ENCODE data around the gene AGAP1.

The AGAP1 gene

DNA sequence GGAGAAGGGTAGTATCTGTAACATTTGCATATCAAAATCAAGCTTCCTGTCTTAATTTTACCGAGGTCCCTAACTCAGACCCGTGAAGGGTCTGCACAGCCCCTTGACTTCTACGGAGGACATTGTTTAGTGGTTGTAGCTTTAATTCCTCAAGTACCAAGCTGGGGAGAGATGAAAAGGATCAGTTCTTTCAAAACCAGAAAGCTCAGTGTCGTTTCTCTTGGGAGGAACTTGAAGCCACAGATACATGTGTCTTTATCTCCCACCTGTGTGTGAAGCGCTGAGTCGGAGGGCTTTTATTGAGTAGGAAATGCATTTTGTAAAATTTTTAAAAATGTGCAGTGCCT is 410.7 kb downstream of the AGAP1 start:
- DNase-seq: no peak

DNA sequence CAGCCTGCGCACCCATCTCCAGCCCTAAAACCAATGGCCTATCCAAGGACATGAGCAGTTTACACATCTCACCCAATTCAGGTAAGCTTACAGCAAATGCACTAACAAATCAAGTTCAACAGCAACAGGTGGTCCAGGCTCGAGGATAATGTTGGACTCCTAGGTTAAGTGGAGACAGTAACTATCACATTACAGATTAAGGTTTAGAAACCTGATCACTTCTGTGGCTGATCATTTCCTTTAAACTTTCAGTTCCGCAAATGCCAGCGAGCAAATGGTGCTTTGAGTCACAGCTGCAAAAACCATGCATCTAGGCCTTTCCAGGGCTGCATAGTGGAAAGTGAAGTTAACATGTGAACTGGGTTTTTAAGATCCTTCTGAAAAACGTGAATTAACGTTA is 415.0 kb downstream of the AGAP1 start:
- DNase-seq: no peak

DNA sequence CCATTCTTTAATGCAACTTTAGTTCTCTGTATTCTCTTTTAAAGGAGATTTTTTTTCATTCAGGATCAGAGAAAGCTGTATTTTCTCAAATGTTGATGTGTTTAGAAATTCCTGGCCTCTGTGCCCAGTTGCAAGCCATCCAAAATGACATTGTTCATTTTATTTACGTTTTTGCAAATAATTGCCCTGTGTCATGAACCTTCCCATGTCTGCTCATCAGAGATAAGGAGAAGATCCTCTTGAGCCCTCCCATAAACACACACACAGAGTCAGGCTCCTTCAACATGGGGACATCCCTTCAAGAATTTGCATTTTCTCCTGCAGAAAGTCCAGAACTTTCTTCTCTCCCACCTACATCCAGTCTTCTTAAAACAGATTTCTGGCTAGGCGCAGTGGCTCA is 415.5 kb downstream of the AGAP1 start:
- DNase-seq: no peak

DNA sequence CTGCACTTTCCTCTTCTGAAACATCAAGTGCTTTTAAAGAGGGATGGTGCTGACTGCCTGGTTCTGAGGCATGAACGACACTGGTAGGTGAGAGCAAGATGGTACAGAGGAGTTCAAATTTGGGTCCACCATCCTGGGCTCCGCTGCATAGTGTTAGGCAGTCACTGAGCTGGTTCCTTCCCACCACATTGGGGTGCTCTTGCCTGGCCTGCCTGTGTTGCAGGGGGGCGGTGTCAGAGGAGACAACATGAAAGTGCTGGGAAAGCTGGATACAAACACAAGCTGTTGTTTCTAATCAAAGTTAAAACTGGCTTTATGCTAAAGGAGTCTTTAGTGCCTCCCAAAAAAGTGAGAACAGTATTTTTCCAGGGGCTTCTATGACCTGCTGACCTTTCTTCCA is 416.2 kb downstream of the AGAP1 start:
- DNase-seq: no peak

DNA sequence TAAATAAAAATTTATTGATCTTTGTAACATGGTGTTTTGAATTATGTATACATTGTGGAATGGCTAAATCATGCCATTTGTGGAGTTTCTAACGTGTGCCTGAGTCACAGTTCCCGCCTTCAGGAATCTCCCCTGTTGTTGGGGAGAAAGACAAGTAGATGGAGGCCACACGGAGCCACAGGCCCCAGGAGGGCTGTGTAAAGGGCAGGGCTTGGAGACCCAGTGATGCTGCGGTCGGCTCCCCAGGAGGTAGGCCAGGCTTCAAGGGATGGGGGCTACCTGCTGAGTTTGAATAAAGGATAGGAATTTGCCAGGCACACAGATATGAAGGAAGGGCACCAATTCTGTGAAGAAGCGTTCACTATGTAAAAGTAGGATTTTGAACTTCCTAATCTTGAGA is 417.3 kb downstream of the AGAP1 start:
- DNase-seq: no peak

DNA sequence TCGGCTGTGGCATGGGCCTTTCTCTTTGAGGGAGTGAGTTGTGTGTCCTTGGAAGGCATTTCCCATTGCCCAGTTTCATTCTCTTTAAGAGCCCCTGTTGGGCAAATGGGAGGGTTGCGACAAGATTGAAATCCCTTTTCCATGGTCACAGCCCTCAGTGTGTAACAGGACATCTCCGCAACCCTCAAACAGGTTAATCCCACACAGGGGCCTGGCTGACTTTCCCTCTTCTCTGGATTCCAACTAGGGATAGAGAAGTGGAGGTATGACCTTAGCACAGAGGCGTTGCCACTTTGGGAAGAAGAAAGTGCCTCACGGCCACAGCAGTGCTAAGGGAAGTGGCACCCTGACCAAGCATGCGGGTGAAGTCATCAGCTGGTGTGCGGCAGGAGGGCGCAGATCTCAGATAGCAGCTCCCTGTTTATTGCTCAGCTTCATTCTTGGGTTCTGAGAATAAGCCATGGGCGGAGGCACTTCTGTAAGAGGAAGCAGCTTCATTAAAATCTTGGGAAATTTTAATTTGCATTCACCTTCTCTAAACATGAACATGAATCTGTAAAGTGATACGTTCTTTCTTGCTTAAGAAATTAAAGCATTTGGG is 417.9 kb downstream of the AGAP1 start:
- DNase-seq: no peak

DNA sequence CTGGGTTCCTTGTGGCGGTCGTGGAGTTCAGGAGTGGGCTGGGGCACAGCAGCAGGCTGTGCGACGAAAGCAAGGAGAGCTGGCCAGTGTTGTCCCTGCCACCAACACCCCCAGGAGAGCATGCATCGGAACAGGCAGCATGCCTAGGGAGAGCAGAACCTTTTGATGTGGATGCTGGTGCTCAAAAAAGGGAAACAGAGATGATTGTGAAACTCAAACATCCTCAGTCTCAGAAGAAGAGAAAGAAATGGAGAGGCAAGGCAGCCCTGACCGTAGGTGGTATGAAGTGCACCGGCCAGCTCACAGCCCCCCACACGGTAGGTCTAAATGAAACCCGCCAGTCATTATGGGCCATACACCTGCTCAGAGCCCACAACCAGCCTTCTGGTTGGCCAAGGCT is 420.9 kb downstream of the AGAP1 start:
- no peak for DNase-seq

DNA sequence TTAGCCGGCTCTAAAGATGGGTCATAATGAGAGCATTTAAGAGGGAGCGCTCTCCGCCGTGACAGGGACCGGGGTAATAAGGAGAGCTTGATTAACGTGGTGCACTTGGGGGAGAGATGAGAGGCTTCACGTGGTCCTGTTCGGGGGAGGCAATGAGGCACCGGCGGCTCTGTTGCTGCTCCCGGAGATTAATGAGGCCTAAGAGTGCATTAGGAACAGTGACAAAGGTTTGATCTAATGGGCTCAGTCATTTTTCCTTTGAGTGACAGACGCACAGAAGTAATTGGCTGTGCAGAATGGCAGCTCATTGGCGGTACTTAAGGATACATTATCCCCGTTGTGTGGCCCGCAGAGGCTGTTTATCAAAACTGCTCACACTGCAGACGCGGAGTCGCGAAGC is 423.7 kb downstream of the AGAP1 start:
- DNase-seq: no peak

DNA sequence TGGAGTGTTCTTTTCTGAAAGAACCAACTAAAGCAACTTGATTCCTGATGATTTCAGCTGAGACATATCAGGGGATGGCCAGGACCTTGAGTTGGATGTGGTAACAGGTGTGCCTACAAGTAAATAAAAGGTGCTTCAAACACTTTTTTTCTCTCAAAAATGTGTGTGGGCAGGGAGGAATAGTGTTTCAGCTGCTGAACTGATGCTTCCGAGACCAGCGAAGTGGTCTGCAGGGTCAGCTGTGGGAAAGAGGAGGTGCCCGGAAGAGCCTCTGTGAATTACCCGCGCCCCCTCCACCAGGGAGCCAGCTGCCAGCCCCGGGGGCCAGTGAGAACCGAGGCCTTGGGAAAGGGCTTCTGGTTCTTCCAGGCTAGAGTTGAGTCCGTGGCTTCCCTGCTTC is 425.0 kb downstream of the AGAP1 start:
- no peak for DNase-seq

DNA sequence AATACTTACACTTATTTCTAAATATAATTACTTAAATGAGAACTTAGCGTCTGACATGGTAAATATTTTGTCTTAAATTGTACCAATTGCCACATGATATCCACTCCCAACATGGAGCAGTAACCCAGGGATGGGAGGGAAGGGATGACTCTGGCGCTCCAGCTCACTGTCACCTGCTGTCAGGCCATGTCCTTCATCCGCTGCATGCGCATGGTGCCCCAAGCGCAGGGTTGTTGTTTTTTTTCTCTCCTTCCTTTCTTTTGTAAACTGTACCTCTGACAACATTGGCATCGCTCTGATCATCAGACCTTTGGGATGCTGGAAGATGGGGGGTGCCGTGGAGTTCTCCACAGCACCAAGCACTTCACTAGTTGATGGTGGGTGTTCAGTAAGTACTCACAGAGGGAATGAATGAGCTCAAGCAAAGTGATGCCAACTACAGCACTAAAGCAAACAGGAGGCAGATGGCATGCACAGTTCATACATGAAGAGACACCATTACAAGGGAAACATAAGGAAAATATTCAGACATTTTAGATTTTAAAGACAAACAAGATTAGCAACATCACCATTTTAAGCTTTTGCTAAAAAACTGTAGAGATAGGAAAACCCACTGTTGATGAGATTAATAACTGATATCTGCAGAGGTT is 426.5 kb downstream of the AGAP1 start:
- DNase-seq: no peak

DNA sequence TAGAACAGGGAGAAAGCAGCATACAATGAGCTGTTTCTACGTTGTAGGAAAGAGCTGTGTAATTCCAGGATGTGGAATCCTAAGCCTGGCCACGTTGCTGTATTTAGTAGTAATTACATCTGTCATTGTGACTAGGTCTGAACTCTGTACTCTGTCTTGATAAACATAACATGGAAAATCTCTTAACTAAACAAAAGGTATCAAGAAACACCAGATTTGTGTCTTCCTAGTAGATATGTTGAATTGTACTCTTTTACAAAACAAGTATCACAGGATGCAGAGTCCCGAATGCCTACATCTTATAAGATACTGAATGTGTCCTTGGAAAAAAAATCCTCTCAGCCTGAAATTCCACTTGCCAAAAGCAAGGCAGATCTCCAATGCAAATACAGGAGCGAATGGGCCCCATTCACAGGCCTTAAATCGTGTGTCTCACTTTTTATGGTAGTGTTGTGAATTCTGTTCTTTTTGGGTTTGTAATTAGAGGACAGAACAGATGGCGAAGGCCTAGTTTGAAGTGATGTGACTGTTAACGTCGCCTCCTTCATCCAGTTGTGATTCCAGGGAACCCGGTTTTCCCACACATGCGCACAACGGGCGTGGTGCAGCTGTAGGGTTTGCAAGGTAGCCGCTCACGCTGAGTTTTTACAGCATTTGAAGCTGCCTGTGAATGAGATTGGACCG is 427.8 kb downstream of the AGAP1 start:
- DNase-seq: no peak

DNA sequence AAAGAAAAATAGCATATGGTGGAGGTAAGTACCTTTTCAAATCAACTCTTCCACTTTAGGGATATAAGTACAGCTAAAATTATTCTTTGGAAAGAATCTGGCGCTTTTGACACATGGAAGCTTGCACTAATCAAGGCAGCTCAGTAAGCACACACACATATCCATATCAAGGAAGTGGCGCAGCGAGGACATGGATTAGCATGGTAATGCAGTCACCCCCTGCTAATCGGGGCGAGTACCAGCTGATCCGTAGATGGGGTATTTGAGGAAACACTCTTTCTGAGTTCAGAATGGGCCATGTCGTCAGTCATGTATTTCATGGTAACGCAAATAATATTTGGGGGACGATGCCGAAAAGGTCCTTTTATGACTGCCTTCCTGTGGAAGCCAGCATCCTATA is 429.0 kb downstream of the AGAP1 start:
- DNase-seq: no peak

DNA sequence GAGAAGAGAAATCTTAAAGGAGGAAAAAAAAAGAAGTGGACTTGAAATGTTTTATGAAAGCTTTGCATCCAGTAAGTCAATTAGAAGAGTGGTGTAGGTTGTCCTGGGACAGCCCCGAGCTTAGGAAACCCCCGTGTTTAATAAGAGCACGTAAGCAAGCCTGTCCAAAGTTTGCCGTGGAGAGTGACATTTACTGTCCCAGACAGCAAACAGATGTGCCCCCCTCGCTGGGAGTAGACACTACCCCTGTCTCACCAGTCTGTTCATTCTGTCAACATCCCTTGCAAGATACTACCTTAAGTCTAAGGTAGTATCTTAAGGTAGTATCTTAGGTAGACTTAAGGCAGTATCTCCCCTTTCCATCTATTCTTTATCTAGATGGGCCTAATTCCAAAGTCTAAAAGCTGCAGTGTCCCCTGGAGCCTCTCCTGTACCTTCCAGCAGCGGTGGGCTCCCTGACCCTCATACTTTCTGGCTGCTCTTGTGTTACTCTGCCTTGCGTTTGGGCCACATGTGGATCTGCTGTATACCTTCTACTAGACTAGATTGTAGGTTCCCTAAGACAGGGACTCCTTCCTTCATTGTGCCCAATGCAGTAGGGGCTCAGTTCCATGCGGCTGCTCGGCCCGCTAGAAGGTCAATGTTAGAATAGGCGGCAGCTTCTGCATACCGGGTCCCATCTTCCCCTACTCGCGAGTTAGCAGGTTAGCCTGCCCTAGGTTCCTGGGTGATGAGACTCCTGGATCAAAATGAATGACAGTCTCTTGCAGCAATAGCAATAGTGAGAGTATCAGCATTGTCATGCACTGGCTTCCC is 430.2 kb downstream of the AGAP1 start:
- no peak for DNase-seq

DNA sequence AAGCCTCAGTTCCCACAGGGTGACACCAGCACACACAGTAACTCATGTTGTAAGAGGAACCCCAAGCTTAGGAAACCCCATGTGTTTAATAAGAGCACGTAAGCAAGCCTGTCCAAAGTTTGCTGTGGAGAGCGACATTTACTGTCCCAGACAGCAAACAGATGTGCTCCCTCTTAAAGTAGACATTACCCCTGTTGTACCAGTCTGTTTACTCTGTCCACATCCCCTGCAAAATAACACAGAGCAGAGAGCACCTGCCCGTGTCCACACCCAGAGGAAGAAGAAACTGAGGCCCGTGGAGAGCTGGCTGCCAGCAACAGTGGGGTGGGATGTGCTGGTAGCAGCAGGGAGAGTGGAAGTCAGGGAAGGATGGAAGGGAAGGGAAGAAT is 430.8 kb downstream of the AGAP1 start:
- no peak for DNase-seq

DNA sequence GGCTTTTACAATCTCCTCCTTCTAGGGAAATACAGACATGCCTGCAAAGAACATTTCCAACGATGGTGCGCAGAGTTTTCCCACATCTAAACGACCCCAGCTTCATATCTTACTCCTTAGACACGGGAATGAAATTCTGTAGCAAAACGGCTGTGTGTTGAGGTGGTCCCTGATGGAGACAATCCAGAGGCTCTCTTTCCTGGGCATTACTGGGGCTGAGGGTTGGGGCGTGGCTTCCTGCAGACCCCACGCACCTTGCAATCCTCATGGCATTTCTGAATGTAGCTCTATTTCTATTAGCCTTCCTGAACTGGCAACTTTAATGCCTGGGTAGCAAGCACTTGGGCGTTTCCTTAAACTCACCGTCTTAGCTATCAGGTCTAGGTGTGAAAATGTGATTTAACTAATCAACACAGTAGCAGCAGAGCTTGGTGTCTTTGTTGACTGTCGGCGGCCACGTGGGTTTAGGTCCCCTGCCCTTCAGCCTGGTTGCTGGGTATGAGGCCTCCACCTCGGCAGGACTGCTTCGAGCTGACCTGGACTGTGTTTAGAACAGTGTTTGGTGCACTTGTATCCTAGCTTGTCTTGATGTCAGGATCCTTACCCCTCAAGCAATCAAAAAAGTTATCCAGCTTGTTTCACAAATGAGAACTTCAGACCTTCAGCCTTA is 431.5 kb downstream of the AGAP1 start:
- DNase-seq: no peak

DNA sequence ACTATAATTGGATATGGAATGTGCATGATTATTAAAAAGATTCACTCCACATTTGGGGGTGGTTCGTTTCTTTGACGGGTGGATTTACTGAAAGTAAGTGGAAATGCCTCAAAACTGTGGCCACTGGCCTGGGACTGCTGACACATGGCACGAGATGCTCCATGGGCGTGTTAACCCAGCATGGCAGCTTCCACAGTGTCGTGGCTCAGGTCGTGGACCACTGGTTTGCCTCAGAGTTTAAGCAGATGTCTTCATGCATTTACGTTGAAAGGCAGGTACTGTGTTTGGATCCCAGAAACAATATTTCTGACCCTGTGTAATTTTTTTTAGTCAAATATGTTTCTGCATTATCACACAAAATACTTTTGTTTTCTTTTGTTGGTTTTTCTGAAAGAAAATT is 432.4 kb downstream of the AGAP1 start:
- DNase-seq: no peak

DNA sequence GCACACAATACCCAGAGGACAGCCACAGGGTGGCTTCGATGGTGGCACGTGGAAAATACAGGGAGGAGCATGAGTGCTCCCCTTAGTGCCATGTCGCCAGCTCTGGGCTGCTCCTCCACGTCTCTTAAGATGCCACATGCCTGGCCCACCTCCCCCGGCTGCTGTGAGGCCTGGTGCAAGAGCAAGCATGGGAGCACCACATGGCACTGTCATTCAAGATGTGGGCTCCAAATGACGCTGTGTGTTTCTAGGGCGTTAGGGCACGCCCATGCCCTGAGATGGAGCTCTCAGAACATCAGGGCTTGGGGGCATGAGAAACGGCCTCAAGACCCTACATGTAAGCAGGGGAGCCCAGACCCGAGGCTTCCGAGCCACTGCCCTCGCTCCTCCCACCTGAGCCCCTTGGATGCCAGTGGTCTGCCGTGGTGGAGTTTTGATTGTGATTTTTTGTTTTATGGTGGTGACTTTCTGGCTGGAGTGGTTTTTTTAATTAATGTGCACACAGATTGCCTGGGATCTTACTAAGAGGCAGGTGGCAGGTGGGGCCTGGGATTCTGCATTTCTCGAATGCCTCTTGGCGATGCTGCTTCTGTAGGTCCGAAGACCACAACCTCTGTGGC is 435.0 kb downstream of the AGAP1 start:
- no peak for DNase-seq

DNA sequence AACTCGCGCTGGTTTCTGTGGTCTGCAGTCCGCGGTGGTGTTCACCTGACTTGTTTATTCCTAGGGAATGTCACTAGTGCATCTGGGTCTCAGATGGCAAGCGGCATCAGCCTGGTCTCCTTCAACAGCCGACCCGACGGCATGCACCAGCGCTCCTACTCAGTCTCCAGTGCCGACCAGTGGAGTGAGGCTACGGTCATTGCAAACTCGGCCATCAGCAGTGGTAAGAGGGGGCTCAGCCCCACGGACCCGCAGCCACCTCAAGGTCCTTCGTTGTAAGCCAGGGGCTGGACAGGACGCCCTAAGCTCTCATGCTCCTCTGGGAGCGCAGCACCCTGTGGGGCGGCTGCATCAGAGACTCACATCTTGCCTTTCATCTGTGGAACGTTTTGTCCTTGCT is 436.9 kb downstream of the AGAP1 start:
- no peak for DNase-seq

DNA sequence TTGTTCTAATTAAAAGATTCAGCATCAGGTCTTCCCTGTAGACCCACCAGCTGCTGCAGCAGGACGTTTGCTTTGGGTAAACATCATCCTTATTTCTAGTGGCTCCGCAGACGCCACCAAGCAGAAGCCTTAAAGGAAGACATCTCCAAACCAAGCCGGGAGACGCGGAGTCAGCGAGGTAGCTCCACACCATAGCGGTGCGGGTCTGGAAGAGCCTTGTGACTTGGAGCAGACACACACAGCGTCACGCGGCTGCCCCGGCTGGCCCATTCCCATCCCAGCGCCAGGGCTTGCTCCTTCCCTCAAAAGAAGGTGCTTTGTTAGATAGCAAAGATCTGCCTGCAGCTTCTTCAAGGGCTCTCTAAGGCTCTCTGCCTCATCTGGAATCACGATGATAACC is 437.8 kb downstream of the AGAP1 start:
- no peak for DNase-seq

DNA sequence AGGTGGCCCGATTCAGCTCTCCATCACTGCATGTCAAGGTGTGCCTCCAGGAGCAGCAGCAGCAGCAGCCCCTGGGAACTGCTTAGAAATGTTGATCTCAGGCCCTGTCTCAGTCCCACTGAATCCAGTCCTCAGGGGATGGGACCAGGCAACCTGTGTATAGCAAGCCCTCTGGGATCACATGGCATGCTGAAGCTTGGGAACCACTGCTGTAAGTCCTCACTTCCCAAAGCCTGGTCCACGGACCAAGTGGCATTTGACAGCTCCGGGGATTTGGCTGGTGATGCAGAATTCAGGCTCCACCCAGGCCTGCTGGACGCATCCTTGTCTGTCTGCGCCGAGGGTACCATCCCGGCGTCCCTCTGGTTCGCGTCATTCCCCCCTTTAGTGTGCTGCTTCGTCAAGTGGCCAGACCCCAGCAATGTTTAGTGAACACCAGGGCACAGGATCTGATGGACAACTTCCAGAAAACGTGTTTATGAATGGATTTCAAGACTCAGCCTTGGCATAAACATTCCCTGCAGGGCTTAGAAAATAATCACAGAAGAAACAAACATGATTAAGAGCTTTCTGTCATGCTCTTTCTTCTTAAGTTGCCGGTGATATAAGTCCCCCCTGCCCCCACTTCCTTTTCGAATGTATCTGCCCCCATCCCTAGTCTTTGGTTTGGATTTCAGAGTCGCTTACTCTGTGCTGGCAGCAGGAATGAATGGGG is 440.4 kb downstream of the AGAP1 start:
- DNase-seq: no peak

DNA sequence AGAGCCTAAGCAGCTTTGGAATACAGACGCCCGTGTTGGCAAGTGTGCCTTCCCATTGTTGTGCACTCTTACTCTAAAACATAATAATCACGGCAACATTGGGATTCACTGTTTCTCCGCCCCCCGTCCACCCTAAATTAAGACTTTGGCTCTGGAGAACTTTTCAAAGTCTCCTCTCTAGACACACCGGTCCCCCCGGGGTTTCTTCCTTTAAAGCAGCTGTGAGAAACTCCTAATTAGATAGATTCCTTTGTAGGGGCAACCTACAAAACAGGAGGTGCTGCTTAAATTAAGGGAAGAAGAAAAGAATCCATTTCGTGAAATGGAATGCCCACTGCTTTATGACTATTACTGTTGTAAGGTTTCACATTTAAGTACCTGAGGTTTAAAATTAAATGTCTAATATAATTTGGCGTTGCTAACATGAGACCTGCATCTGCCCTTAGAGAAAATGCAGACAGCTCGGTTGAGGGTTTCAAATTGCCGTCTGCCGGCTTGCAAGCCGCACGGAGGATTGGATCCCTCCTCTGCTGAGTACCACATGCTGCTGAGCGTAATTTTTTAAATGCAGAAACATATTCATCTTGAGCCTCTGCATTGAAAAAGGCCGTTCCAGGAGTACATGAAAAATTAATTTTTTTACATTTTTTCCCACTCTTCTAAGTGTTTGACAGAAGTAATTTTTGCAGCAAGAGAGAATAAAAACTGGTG is 441.1 kb downstream of the AGAP1 start:
- no peak for DNase-seq

DNA sequence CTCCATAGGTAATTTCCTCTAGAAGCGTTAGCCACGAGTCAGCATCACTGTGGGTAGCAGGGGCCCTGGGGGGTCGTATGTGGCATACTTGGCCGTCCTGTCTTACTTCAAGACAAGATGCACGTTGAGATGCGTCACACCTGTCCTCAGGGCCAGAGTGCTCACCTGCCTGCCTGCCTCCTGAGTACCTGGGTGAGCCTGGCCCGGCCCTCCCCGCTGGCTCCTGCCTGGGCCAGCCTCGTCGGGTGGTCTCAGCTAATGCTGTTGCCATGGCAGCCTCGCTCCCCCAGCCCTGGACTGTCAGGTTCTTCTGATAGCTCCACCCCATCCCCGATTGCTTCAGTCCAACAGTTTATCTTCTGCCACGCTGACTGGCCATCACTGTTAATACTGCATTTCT is 441.9 kb downstream of the AGAP1 start:
- DNase-seq: no peak

Data from DMS79 treated with DMSO at 0.1 percent for 48 hours (cell line).